Measurements from ENCODE around the gene AK5.

DNA sequence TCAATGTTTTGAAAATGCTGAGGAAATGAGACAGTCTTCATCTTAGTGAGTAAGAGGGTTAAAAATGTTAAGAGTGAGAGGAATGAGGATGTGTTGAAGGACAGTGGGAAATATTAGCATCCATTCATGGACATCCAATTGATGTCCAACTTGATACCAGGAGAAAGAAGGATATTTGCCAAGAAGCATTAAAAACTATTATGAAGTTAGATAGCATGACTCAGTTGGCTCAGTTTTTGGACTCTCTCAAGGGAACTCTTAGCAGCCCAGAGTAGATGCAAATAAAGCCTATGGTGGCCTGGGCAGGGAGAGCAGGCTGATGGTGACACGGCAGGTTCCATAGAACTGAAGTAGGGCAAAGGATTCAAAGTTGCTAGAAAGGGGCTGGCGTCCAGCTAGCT, 229.6 kb downstream of the AK5 start:
- TF ChIP-seq POLR2A (IDR thresholded peaks at IDR 0.05) = no peak
- TF ChIP-seq, protein P1, sequence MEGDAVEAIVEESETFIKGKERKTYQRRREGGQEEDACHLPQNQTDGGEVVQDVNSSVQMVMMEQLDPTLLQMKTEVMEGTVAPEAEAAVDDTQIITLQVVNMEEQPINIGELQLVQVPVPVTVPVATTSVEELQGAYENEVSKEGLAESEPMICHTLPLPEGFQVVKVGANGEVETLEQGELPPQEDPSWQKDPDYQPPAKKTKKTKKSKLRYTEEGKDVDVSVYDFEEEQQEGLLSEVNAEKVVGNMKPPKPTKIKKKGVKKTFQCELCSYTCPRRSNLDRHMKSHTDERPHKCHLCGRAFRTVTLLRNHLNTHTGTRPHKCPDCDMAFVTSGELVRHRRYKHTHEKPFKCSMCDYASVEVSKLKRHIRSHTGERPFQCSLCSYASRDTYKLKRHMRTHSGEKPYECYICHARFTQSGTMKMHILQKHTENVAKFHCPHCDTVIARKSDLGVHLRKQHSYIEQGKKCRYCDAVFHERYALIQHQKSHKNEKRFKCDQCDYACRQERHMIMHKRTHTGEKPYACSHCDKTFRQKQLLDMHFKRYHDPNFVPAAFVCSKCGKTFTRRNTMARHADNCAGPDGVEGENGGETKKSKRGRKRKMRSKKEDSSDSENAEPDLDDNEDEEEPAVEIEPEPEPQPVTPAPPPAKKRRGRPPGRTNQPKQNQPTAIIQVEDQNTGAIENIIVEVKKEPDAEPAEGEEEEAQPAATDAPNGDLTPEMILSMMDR (IDR thresholded peaks at IDR 0.05) = no peak

Data from suprapubic skin (tissue), 3 donors.